GM19025 (cell line): ENCODE results near the gene CRHR1.

ENCODE experiments used
- ATAC-seq: cut with Tn5 transposase; IDR thresholded peaks from one replicate; pipeline ENCODE4 v1.9.1; 2021; ENCODE audit warnings: mild to moderate bottlenecking, low read depth, moderate library complexity; ENCODE audit not compliant: unreplicated experiment

Gene CRHR1

GRCh38 chr17:45757431-45758218, 26.5 kb upstream of the CRHR1 start:
- ATAC-seq: no peak

- ATAC-seq: no peak
These were observed 25.6 kb upstream of the CRHR1 start for GRCh38 chr17:45758544-45758943.

- no peak for ATAC-seq
These were observed 24.4 kb upstream of the CRHR1 start for GRCh38 chr17:45759761-45760160.

GRCh38 chr17:45761957-45762565, 22.1 kb upstream of the CRHR1 start:
- no peak for ATAC-seq

- ATAC-seq: no peak
These were observed 20.9 kb upstream of the CRHR1 start for GRCh38 chr17:45763182-45763581.

DNA sequence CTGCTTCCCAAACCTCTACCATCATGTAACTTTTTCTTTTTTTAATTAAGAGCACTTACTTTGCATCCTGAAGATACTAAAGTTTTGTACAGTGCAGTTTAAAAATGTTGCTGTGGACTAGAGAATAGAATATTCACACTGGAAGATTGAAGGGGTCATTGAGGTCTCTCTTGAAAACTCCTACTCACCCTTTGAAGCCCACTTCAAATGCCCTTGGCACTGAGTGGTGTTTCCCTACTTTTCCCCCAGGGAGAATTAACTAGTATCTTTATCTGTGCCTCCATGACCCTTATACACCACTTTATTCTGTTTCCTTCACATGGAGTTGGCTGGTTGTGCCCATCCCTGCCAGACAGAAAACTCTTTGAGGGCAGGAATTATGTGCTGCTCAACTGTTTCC, 19.6 kb upstream of the CRHR1 start:
- no peak for ATAC-seq

GRCh38 chr17:45768000-45768399, 16.1 kb upstream of the CRHR1 start:
- no peak for ATAC-seq

DNA sequence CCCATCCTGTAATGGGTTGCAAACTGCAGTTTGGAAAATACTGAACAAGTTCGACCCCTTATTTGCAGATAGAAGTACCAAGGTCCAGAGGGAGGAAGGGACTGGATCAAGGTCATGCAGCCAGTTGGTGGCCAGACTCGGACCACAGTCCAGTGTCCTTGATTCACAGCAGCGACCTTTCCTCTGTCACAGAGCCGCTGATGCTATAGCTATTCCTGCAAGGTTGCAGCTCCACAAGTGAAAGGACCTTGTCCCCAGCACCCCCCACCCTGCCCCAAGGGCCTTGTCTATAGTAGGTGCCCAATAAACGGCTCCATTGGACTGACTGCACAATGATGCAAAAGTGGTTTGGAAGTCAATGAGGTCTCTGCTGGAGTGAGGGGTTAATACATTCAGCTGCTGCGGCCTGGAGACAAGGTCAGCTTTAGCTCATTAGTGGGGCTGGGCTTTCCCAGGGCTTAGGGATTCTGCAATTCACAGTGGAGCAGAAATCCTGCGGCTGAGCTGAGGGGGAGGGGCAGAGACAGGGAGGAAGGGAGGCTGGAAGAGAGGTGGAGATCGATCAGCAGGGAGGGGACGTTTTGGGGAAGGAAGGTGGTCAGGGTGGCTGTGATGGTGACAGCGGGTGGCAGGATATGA, 13.4 kb upstream of the CRHR1 start:
- ATAC-seq: no peak

GRCh38 chr17:45771271-45771959, 12.7 kb upstream of the CRHR1 start:
- ATAC-seq: no peak

DNA sequence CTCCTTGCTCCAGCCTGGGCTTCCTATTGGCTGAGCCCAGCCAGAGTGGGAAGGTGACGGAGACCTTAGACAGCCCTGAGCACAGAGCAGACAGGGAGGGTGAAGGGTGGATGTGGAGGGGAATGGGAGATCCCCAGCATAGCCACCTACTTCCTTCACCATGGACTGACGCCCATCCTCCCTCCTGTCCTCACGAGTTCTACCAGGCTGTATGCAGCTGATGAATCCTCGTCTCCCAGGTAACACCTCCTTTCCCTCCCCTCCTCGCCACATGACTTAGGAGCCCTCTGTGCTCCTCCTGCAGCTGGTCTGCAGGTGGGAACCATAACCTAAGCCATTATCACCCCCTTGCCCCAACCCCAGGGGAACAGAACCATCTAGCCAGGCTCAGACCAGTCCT, 9.0 kb upstream of the CRHR1 start:
- ATAC-seq: no peak

DNA sequence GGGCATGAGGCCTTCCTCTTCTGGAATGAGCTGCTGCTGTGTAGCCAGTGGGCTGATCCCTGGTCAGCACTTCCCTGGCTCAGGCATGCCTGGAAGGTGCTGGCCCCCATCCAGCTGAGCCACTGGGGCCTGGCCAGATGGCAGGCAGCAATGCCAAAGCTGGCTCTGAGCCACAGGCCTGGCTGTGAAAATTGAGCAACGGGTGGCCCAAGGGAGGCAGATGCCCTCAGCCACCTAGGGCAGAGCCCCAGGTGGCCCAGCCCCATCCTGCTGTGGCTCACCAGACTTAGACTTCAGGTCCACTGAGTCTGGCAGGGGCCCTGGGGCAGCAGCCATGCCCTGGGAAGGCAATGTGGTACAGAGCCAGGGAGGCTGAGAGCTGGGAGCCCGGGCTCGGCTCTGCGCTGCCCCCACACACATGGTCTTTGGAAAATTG, 8.5 kb upstream of the CRHR1 start:
- no peak for ATAC-seq

- ATAC-seq: no peak
These were observed 7.2 kb upstream of the CRHR1 start for GRCh38 chr17:45776896-45777295.

- no peak for ATAC-seq
These were observed 6.7 kb upstream of the CRHR1 start for GRCh38 chr17:45777388-45777787.

- ATAC-seq: no peak
These were observed 3.2 kb upstream of the CRHR1 start for GRCh38 chr17:45780921-45781320.

GRCh38 chr17:45782889-45783592, 1.1 kb upstream of the CRHR1 start:
- no peak for ATAC-seq

- ATAC-seq: no peak
These were observed 377 bp upstream of the CRHR1 start for GRCh38 chr17:45783593-45784292.

DNA sequence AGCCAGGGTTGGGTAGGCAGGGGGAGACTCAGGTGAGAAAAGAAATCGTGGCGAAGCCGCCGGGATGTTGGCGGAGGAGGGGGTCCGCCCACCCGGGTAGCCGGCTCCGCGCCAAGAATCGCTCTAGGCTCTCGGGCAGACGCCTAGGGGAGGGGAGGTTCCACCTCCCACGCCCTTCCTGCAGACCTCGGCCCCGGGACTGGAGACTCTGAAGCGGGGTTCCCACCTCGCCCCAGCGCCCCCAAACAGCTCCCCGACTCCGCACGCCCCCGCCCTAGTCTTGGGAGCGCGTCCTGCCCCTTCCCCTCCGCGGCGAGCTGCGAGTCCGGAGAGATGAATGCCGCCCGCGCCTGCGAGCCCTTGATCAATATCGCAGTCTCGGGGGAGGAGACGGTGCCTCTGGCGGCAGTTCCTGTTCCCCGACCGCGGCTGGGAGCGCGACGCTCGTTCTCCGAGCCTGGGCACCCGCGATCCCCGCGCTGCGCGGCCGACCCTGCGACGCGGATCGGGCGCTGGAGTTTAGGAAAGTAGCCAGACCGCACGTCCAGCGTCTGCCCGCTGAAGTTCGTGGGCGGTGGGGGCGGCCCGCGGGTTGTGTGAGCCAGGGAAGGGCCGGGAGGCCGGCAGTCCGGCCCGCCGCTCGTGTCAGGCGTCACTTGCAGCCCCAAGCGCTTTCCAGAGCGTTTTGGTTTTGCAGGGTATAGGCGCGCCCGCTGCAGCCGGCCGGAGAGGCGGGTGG, 790 bp downstream of the CRHR1 start:
- no peak for ATAC-seq

DNA sequence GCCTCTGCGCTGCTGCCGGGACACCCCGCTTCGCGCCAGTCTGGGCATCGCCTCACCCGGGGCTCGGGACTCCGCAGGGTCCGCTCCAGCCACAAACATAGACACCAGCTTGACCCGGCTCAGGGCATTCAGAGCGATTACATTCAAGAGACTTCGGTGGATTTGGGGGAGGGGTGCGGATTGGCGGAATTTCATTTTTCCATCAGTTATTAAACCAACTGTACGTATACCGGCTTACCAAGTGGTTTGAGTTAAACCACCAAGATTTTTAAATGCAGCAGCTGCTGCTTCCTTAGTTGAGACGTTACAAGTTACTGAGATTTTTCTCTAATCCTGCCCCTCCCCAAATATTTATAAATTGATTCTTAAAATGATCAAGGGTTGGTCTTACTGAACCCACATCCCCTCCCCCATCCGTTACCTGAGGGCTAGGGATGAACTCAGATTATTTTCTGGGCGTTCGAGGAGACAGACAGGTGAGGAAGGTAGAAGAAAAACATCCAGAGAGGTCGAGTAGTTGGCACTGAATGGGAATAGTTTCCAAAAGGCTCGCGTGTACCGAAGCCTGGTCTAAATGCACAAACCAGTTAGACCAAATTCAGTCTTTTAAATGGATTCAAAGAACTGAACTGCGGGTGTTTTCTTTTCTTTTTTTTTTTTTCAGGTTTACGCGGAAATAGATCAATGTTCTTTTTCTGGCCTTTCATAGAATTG, 1.5 kb downstream of the CRHR1 start:
- ATAC-seq: no peak

DNA sequence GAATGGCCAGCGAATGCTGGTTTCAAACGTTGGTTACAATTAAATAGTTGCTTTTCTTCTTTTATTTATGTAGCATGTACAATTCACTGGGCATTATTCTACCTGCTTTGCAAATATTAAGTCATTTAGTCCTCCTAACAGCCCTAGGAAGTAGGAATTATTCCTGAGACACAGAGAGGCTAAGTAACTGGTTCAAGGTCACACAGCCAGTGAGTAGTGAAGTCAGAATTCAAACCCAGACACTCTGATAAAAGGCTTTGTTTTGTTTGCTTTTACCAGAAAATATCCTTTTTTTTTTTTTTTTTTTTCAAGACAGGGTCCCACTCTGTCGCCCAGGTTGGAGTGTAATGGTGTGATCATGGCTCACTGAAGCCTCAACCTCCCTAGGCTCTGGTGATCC, 2.2 kb downstream of the CRHR1 start:
- ATAC-seq: no peak
